Fibroblast of pulmonary artery (primary cell): ENCODE results near the gene CREB5.

Experiments
- DNase-seq: peaks from one replicate; pipeline ENCODE4 v3.0.0-alpha.2; 2010; ENCODE audit warnings: low read depth
- H3K4me3 ChIP-seq: replicated peaks from 2 replicates; pipeline ENCODE4 v1.5.1; 2011; ENCODE audit warnings: low read depth, mild to moderate bottlenecking, control low read depth, low read length, moderate library complexity
- TF ChIP-seq, protein P1 (sequence below): IDR thresholded peaks from 2 replicates; pipeline ENCODE4 v1.5.1; 2011; ENCODE audit warnings: mild to moderate bottlenecking, control low read depth, low read length, inconsistent platforms; ENCODE audit errors: missing control alignments

CREB5 gene

DNA sequence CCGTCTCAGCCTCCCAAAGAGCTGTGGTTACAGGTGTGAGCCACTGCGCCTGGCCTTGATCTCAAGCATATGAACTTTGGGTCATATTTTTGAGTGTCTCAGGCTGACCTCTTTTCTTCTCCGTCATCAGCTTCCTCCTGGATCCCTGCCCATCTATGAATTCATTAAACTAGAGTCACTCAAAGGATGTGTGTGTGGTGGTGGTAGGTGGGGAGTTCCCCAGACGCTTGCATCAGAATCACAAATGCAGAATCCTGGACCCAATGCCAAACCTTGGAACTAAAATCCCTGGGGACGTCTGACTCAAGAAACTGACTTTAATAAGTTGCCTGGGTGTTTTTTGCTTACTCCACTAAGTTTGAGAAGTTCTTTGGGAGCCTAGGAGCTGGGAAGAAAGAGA lies 6.7 kb upstream of the CREB5 start:
- no peak overlapping the region for H3K4me3 ChIP-seq
- TF ChIP-seq, protein P1, sequence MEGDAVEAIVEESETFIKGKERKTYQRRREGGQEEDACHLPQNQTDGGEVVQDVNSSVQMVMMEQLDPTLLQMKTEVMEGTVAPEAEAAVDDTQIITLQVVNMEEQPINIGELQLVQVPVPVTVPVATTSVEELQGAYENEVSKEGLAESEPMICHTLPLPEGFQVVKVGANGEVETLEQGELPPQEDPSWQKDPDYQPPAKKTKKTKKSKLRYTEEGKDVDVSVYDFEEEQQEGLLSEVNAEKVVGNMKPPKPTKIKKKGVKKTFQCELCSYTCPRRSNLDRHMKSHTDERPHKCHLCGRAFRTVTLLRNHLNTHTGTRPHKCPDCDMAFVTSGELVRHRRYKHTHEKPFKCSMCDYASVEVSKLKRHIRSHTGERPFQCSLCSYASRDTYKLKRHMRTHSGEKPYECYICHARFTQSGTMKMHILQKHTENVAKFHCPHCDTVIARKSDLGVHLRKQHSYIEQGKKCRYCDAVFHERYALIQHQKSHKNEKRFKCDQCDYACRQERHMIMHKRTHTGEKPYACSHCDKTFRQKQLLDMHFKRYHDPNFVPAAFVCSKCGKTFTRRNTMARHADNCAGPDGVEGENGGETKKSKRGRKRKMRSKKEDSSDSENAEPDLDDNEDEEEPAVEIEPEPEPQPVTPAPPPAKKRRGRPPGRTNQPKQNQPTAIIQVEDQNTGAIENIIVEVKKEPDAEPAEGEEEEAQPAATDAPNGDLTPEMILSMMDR, result no peak
- peak; percentile 98 for DNase-seq

DNA sequence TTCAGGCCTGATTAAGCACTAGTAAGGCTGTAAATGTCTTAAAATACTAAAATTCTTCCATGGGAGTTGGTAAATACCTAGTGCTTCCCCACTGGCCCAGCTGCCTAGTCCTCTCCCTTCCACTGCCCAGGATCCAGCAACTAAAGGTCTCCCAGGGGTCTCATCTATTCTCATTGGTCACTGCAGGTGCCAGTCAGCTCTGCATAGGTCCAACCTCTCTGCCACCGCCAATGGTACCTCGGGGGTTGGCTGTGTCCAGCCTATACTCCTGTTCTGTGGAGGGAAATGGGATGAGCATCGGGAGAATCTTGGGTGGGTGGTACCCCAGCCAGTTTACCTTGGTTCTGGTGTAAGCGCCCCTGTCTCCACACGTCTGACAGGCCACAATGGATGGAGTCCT lies 6.1 kb upstream of the CREB5 start:
- TF ChIP-seq, protein P1, result no peak
- DNase-seq, result peak; percentile 27
- no peak overlapping the region for H3K4me3 ChIP-seq

DNA sequence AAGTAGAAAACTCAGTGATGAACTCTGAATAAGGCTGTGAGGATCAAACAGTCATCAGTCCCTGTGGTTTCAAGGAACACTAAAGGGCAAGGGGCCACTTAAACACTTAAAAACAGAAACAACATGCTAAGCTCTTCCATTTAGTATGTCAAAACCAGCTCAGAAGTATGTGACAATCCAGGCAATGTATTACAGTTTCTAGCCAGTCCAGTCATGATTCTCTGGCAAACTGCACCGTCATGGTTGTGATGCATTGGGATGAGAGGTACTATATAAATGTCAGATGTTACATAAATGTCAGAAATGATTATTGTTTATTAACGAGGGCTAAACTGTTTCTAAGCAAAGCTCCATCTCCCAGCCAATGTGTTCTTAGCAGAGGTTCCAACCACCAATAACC lies 4.7 kb upstream of the CREB5 start:
- H3K4me3 ChIP-seq, result no peak overlapping the region
- DNase-seq, result peak; percentile 65
- TF ChIP-seq, protein P1, result no peak

DNA sequence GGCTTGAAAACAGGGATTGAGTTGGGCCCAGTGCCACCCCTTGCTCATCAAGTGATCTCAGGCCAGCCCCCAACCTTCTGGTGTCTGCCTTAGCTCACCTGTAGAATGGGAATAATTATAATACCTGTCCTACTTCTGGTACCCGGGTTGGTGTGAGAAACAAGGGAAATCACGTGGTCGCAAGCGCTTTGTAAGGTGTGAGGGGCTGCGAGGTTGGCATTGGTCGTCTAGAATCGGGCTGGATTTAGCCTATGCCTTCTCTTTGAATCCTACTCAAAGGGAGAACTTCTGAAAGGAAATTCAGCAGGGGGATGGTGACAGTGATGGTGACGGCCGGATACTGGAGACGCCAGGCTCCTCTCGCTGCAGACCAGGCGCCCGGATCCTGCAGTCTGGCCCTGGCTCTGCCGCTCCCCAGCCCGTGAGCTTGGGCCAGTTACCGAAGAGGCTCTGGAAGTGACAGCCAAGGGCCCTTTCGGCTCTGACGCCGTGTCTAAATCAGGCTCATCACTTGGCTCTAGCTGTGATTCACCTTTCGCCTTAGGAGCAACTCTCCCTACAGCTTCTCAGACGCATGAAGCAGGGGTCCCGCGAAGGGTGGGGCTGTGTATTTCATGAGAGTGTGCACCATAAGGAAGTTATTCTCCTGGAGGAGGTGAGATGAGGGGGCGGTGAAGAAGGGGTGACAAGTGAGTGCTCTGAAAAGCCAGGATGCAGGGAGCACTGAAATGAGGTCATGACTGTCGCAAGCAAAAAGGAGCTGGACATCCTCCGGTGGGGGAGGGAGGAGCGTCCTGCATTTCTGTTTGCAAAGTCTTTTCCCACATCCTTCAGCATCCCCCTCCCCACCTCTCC lies 4.0 kb upstream of the CREB5 start:
- no peak overlapping the region for H3K4me3 ChIP-seq
- TF ChIP-seq, protein P1, result no peak
- DNase-seq, result no peak

DNA sequence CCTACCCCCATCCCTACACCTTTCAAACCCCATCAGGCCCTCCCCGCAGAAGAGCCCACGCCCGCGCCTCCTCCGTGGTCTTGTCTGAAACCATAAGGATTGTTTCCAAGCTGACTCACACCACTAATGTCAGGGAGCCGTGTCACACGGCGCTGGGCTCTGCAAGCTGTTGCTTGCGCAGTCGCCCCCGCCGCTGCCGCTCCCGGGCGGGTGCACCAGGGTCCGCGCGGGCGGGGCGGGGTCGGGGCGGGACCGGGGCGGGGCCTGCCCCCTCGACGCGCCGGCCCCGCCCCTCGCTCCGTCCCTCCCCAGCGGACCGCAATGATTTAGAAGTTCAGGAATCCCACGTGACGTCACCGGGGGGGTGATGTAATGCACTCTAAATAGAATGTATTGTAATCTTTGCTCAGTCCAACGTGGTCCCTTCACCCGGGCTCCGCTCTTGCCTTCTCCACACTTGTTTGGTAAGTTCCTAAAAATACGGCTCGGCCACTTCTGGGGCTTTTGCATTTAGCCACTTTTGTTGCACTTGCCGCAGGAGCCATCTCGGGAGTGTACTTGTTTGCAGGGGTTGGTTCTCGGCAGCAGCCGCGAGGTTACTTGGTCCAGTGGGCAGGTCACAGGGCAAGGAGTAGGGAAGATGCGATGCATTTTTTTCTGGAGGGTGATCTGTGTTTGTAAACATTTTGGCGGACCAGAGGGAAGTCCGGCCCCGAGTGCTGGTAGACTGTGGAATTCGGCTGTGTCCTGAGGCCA lies 3.2 kb upstream of the CREB5 start:
- DNase-seq, result peak; percentile 97
- peak overlapping the region; percentile 57 for H3K4me3 ChIP-seq
- TF ChIP-seq, protein P1, result no peak

DNA sequence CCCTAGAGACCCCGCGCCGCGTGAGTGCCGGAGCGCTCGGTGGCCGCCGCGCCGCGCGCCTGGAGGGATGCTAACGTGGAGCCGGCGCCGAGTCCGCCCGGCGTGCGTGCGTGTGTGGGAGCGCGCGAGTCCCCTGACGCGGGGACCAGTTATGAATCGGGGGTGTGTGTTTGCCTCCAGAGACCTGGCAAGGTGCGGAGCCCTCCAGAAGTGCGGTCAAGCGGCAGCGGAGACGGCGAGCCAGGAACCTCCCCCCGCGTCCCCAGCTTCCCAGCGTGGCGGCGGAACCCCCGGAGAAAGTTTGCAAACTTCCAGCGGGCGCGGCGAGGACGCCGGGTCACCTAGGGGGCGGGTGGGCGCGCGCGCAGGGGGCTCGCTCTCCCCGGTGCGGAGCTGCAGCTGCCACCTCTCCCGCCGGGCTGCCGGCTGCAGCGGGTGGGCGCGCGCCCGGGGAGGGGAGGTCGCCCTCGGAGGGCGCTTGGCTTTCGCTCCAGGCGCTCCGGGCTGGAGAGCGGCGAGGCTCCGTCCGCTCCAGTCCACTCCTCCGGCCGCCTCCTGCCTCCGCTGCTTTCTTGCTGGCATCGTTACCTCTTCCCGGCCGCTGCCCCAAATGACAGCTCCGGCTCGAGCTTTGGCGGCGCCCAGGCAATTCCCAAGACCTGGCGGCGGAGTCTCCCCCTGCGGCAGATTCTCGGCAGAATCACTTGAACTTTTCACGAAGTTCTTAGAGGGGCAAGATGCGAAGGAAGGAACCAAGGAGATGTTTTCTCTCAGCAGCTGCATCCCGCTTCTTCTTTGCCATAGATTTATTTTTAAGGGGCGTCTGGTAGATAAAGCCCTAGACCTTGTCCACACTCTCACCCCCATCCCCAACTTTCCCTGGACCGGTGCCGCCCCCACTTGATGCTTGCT lies 2.3 kb upstream of the CREB5 start:
- TF ChIP-seq, protein P1, result no peak
- H3K4me3 ChIP-seq, result peak overlapping the region; percentile 57
- peak; percentile 49 for DNase-seq
